Sigmoid colon (tissue), 7 donors: ENCODE results near the gene PSMC3. TPM values are rescaled to one million over a fixed set of nuclear protein-coding genes. Genes with fewer than 3 reads are reported as not detected.

Experiments
- DNase-seq: peaks from one replicate; pipeline ENCODE4 v3.0.0-alpha.2; 2019
- H3K27ac ChIP-seq, 4 donors: fragments of 200-600 bp; sonication (generic); one replicate each; pipeline ENCODE4 v1.5.1; 2016 to 2019; ENCODE audit warnings: mild to moderate bottlenecking in 1 of 4
- H3K27me3 ChIP-seq, 3 donors: fragments of 200-600 bp; sonication (generic); one replicate each; pipeline ENCODE4 v1.5.1; 2019; ENCODE audit warnings: mild to moderate bottlenecking in 1 of 3
- H3K36me3 ChIP-seq, 4 donors: fragments of 200-600 bp; sonication (generic); one replicate each; pipeline ENCODE4 v1.5.1; 2016 to 2019
- H3K4me1 ChIP-seq, 4 donors: fragments of 200-600 bp; sonication (generic); one replicate each; pipeline ENCODE4 v1.5.1; 2017 to 2019
- H3K4me3 ChIP-seq, 4 donors: fragments of 200-600 bp; sonication (generic); one replicate each; pipeline ENCODE4 v1.5.1; 2017 to 2019; ENCODE audit warnings: mild to moderate bottlenecking in 2 of 4, moderate library complexity in 1 of 4
- H3K9me3 ChIP-seq, 4 donors: fragments of 200-600 bp in 3 of 4; sonication (generic) in 3 of 4; one replicate each; pipeline versions ENCODE4 v1.5.1 to v1.6.1; 2013 to 2019
- CTCF ChIP-seq, 4 experiments: fragments of 450-650 bp in 3 of 4; fragments of 200-600 bp in 1 of 4; IDR thresholded peaks; one replicate each; pipeline ENCODE4 v1.5.1; 2016 to 2019; ENCODE audit warnings: antibody characterized with exemption in 4 of 4, mild to moderate bottlenecking in 3 of 4, moderate library complexity in 2 of 4
- EP300 ChIP-seq, 4 donors: sonication (generic); formaldehyde crosslinking; IDR thresholded peaks; one replicate each; pipeline ENCODE4 v1.6.1; 2017; ENCODE audit warnings: antibody characterized with exemption in 4 of 4
- POLR2A ChIP-seq, 2 donors: fragments of 450-650 bp; IDR thresholded peaks; one replicate each; pipeline ENCODE4 v1.6.1; 2016; ENCODE audit warnings: antibody characterized with exemption in 2 of 2, mild to moderate bottlenecking in 2 of 2, moderate library complexity in 2 of 2
- POLR2AphosphoS5 ChIP-seq, 4 donors: sonication (generic); formaldehyde crosslinking; IDR thresholded peaks; one replicate each; pipeline ENCODE4 v1.6.1; 2017; ENCODE audit warnings: antibody characterized with exemption in 4 of 4
- WGBS, 2 donors: extraction: QIAGEN DNeasy Blood & Tissue Kit; methylation state at CpG; one replicate each; pipeline ENCODE4 v1.1.7; 2013; 5-methylcytosine and 5-hydroxymethylcytosine counted together
- intact Hi-C: fragments of 100-400 bp; cut with DNase I; formaldehyde crosslinking; loops from one replicate; pipeline ENCODE4 v1.15.1; 2023
- polyA plus RNA-seq, 3 donors: library from polyadenylated mRNA; stranded (reverse); fragments of 200-250 nt; gene quantifications; one replicate each; pipeline ENCODE4 v1.2.3, GENCODE V29; 2013
- total RNA-seq, 4 donors: library from RNA; depleted of rRNA; stranded (reverse); fragments of >200 nt; gene quantifications; one replicate each; pipeline ENCODE4 v1.1.0, GENCODE V29; 2016
- donor health status: healthy with polysubstance abuse.
- donor health status: Bipolar disorder and iron deficiency.
- donor health status: healthy.

PSMC3 gene
- total and polyA plus RNA-seq, 7 donors, result 104 to 202 (median 151) TPM

- peak overlapping the region in 3 of 4 donors; percentile 19 to 38 (median 35) for H3K4me3 ChIP-seq
- intact Hi-C loops, result no loop called here
- no peak for DNase-seq
Observed at GRCh38 chr11:47376107-47376524, 50.1 kb downstream of the PSMC3 start.

GRCh38 chr11:47375546-47376085 is 50.6 kb downstream of the PSMC3 start:
- Histone ChIP-seq H3K4me3 (peak overlapping the region in 2 of 4 donors; percentile 35 to 38), H3K27me3 (no peaks in the 10 kb centered on the region), H3K9me3 (no peaks in the 10 kb centered on the region), H3K4me1 (peaks cover 0 to 6% (median 0%) of the 10 kb centered on the region in 4 donors), H3K36me3 (no peaks in the 10 kb centered on the region), H3K27ac (no peak overlapping the region)
- intact Hi-C loops, result loop anchor here (2.0 kb wide), 1 partner anchor 31 kb away; no protein-coding TSS in a partner anchor
- TF ChIP-seq CTCF (IDR thresholded peaks at IDR 0.05), result no peak
- TF ChIP-seq POLR2AphosphoS5 (IDR thresholded peaks at IDR 0.05), result no peak
- TF ChIP-seq POLR2A (IDR thresholded peaks at IDR 0.05), result no peak
- no peak for TF ChIP-seq EP300 (IDR thresholded peaks at IDR 0.05)
- DNase-seq, result no peak
- WGBS, 2 donors, result 91% methylated on average over 13 of the region's 13 CpGs

More at GRCh38 chr11:47376107-47376524, 50.1 kb downstream of the PSMC3 start:
- H3K4me1 ChIP-seq, result peaks cover 0 to 6% (median 0%) of the 10 kb centered on the region in 4 donors
- H3K9me3 ChIP-seq, result no peaks in the 10 kb centered on the region
- WGBS, 2 donors, result 76 to 80% methylated on average over 8 of the region's 8 CpGs
- H3K27me3 ChIP-seq, result no peaks in the 10 kb centered on the region
- TF ChIP-seq POLR2AphosphoS5 (IDR thresholded peaks at IDR 0.05), result no peak
- no peak for TF ChIP-seq EP300 (IDR thresholded peaks at IDR 0.05)
- no peak for TF ChIP-seq POLR2A (IDR thresholded peaks at IDR 0.05)
- no peak for TF ChIP-seq CTCF (IDR thresholded peaks at IDR 0.05)
- no peak overlapping the region for H3K27ac ChIP-seq
- no peaks in the 10 kb centered on the region for H3K36me3 ChIP-seq

- no peaks in the 10 kb centered on the region for H3K9me3 ChIP-seq
Observed at GRCh38 chr11:47375020-47375419, 51.2 kb downstream of the PSMC3 start.

GRCh38 chr11:47374720-47375019 is 51.6 kb downstream of the PSMC3 start:
- H3K27me3 ChIP-seq, result no peaks in the 10 kb centered on the region
- no peaks in the 10 kb centered on the region for H3K36me3 ChIP-seq
- no peak overlapping the region for H3K27ac ChIP-seq
- WGBS, 2 donors, result 86 to 90% methylated on average over 5 of the region's 5 CpGs
- TF ChIP-seq EP300 (IDR thresholded peaks at IDR 0.05) (no peak), POLR2A (IDR thresholded peaks at IDR 0.05) (no peak), POLR2AphosphoS5 (IDR thresholded peaks at IDR 0.05) (no peak), CTCF (IDR thresholded peaks at IDR 0.05) (no peak)
- H3K4me3 ChIP-seq, result no peak overlapping the region
- intact Hi-C loops, result loop anchor here (1.0 to 2.0 kb wide), 2 partner anchors 32 to 80 kb away; no protein-coding TSS in a partner anchor
- H3K9me3 ChIP-seq, result no peaks in the 10 kb centered on the region
- peaks cover 0 to 6% (median 0%) of the 10 kb centered on the region in 4 donors for H3K4me1 ChIP-seq
- DNase-seq, result no peak

More at GRCh38 chr11:47375020-47375419, 51.2 kb downstream of the PSMC3 start:
- Histone ChIP-seq H3K36me3 (no peaks in the 10 kb centered on the region), H3K27me3 (no peaks in the 10 kb centered on the region), H3K27ac (no peak overlapping the region), H3K4me3 (no peak overlapping the region), H3K4me1 (peaks cover 0 to 6% (median 0%) of the 10 kb centered on the region in 4 donors)
- TF ChIP-seq CTCF (IDR thresholded peaks at IDR 0.05) (no peak), POLR2AphosphoS5 (IDR thresholded peaks at IDR 0.05) (no peak), POLR2A (IDR thresholded peaks at IDR 0.05) (no peak), EP300 (IDR thresholded peaks at IDR 0.05) (no peak)
- intact Hi-C loops, result loop anchor here (2.0 kb wide), 1 partner anchor 32 kb away; no protein-coding TSS in a partner anchor
- 80 to 86% methylated on average over 8 of the region's 8 CpGs for WGBS, 2 donors
- no peak for DNase-seq
